Hepatocyte (in vitro differentiated cells): ENCODE data around the gene HOXA5. TPM values are rescaled to one million over a fixed set of nuclear protein-coding genes. Genes with fewer than 3 reads are reported as not detected.
A peak's percentile ranks its signal among the peaks of the same experiment; 100 is the strongest.

Experiments used
- DNase-seq: peaks from one replicate; pipeline ENCODE4 v3.0.0-alpha.2; 2016; ENCODE audit warnings: low spot score
- H2AFZ ChIP-seq: fragments of 200-600 bp; sonication (generic); 2 replicates; pipeline ENCODE4 v1.6.0; 2016; ENCODE audit warnings: antibody characterized with exemption, mild to moderate bottlenecking
- H3K27ac ChIP-seq: fragments of 200-600 bp; sonication (generic); 2 replicates; pipeline ENCODE4 v1.5.1; 2016; ENCODE audit warnings: mild to moderate bottlenecking
- H3K27me3 ChIP-seq: fragments of 200-600 bp; sonication (generic); 2 replicates; pipeline ENCODE4 v1.6.1; 2016
- H3K36me3 ChIP-seq: fragments of 200-600 bp; sonication (generic); replicated peaks from 2 replicates; pipeline ENCODE4 v1.5.1; 2016; ENCODE audit warnings: low read depth; ENCODE audit not compliant: insufficient read depth
- H3K4me1 ChIP-seq: fragments of 200-600 bp; sonication (generic); 2 replicates; pipeline ENCODE4 v1.5.1; 2016; ENCODE audit warnings: mild to moderate bottlenecking, moderate library complexity; ENCODE audit not compliant: insufficient read depth
- H3K4me2 ChIP-seq: fragments of 200-600 bp; sonication (generic); 2 replicates; pipeline ENCODE4 v1.6.0; 2016
- H3K4me3 ChIP-seq: fragments of 200-600 bp; sonication (generic); 2 replicates; pipeline ENCODE4 v1.5.1; 2016; ENCODE audit warnings: mild to moderate bottlenecking
- H3K79me2 ChIP-seq: fragments of 200-600 bp; sonication (generic); 2 replicates; pipeline ENCODE4 v1.6.0; 2017; ENCODE audit warnings: mild to moderate bottlenecking
- H3K9me2 ChIP-seq: fragments of 200-600 bp; sonication (generic); replicated peaks from 2 replicates; pipeline ENCODE4 v1.6.0; 2017; ENCODE audit warnings: mild to moderate bottlenecking; ENCODE audit not compliant: insufficient read depth
- H3K9me3 ChIP-seq: fragments of 200-600 bp; sonication (generic); 2 replicates; pipeline ENCODE4 v1.5.1; 2016; ENCODE audit warnings: low read depth, mild to moderate bottlenecking
- H4K20me1 ChIP-seq: fragments of 200-600 bp; sonication (generic); 2 replicates; pipeline ENCODE4 v1.6.0; 2016; ENCODE audit warnings: mild to moderate bottlenecking; ENCODE audit not compliant: insufficient read depth, poor library complexity, severe bottlenecking
- EZH2 ChIP-seq: fragments of 200-600 bp; sonication (generic); IDR thresholded peaks from 2 replicates; pipeline ENCODE4 v1.6.1; 2016; ENCODE audit warnings: antibody characterized with exemption, mild to moderate bottlenecking, borderline replicate concordance
- EZH2phosphoT487 ChIP-seq: fragments of 200-600 bp; sonication (generic); IDR thresholded peaks from one replicate; pipeline ENCODE4 v1.6.1; 2018; ENCODE audit warnings: antibody characterized with exemption, mild to moderate bottlenecking, low read depth, moderate library complexity; ENCODE audit not compliant: unreplicated experiment, severe bottlenecking
- WGBS: methylation state at CpG from one replicate; pipeline ENCODE4 v1.1.6; 2016; ENCODE audit warnings: low lambda C conversion rate; ENCODE audit errors: missing lambda C conversion rate; 5-methylcytosine and 5-hydroxymethylcytosine counted together
- polyA plus RNA-seq: library from polyadenylated mRNA; unstranded; fragments of >200 nt; fragmentation: Nextera tagmentation; extraction: Ambion mirVana; gene quantifications from 2 replicates; pipeline ENCODE4 v1.2.1, GENCODE V29; 2016
- total RNA-seq: library from RNA; depleted of rRNA; stranded (reverse); fragments of >200 nt; gene quantifications from 2 replicates; pipeline ENCODE4 v1.2.3, GENCODE V29; 2014
- TF ChIP-seq, protein P1 (sequence below): fragments of 200-600 bp; sonication (generic); IDR thresholded peaks from 2 replicates; pipeline ENCODE4 v1.5.1; 2016; ENCODE audit warnings: antibody characterized with exemption, mild to moderate bottlenecking; ENCODE audit not compliant: poor library complexity

Gene HOXA5
- total and polyA plus RNA-seq, 2 experiments from 2014 or later, result 0.70 to 0.92 TPM

DNA sequence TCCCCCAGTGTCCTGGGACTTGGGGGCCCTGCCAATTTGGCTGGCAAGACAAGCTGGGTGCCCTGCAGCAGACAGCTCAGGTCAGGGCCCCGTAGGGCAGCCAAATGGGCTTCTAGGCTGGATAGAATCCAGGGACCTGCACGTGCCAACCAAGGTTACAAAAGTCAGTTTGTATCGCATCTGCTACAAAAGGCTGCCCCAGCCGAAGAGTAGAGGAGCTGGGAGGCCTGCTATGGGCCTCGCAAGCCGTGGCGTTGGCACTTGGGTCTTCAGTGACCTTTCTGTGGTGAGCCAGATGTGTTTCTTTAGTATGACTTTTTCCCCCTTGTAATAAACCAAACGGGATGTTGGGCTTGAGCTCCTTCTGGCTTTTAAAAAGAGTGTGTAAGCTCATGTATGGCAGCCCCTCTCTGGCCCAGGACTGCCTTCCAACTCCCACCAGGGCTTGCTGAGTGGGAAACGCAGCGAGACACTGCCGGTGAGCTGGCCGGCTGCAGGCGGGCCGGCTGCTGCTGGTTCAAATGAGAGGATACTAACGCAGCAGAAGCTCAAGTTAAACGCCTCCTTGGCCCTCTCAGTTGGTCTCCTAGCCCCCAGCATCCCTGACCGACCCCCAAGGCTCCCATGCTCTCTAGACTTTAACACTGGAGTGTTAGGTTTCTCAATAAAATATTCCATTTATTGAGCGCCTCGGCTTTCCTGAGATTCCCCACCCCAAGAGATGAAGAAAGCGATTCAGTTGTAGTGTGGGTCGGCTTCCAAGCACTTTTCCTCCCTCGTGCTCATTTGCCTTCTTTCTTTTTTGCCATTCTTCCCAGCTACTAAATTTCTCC lies 33.7 kb upstream of the HOXA5 start:
- H3K4me3 ChIP-seq, result peak overlapping the region; percentile 40
- H3K4me1 ChIP-seq, result peaks cover 25% of the 10 kb centered on the region
- no peaks in the 10 kb centered on the region for H3K36me3 ChIP-seq
- no peak overlapping the region for H2AFZ ChIP-seq
- peak overlapping the region; percentile 96 for H3K27ac ChIP-seq
- DNase-seq, result no peak
- H3K9me3 ChIP-seq, result no peaks in the 10 kb centered on the region
- 31% methylated on average over 22 of the region's 22 CpGs for WGBS
- peaks cover 92% of the 10 kb centered on the region for H3K27me3 ChIP-seq
- H4K20me1 ChIP-seq, result no peaks in the 10 kb centered on the region
- H3K4me2 ChIP-seq, result peak overlapping the region; percentile 96
- TF ChIP-seq, protein P1, sequence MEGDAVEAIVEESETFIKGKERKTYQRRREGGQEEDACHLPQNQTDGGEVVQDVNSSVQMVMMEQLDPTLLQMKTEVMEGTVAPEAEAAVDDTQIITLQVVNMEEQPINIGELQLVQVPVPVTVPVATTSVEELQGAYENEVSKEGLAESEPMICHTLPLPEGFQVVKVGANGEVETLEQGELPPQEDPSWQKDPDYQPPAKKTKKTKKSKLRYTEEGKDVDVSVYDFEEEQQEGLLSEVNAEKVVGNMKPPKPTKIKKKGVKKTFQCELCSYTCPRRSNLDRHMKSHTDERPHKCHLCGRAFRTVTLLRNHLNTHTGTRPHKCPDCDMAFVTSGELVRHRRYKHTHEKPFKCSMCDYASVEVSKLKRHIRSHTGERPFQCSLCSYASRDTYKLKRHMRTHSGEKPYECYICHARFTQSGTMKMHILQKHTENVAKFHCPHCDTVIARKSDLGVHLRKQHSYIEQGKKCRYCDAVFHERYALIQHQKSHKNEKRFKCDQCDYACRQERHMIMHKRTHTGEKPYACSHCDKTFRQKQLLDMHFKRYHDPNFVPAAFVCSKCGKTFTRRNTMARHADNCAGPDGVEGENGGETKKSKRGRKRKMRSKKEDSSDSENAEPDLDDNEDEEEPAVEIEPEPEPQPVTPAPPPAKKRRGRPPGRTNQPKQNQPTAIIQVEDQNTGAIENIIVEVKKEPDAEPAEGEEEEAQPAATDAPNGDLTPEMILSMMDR, result no peak
- TF ChIP-seq EZH2phosphoT487, result no peak
- TF ChIP-seq EZH2, result no peak
- peaks cover 89% of the 10 kb centered on the region for H3K79me2 ChIP-seq
- no peaks in the 10 kb centered on the region for H3K9me2 ChIP-seq

GRCh38 chr7:27176524-27176845 lies 33.0 kb upstream of the HOXA5 start:
- Histone ChIP-seq H4K20me1 (peaks cover 3% of the 10 kb centered on the region), H3K27ac (peak overlapping the region; percentile 96), H3K36me3 (no peaks in the 10 kb centered on the region), H3K4me1 (peaks cover 18% of the 10 kb centered on the region), H3K27me3 (peaks cover 93% of the 10 kb centered on the region), H3K9me2 (no peaks in the 10 kb centered on the region), H3K4me2 (peak overlapping the region; percentile 96), H2AFZ (no peak overlapping the region), H3K79me2 (peaks cover 89% of the 10 kb centered on the region), H3K4me3 (peak overlapping the region; percentile 8), H3K9me3 (no peaks in the 10 kb centered on the region)
- 67% methylated on average over 3 of the region's 3 CpGs for WGBS
- no peak for DNase-seq
- TF ChIP-seq EZH2, result no peak
- TF ChIP-seq, protein P1, result no peak
- TF ChIP-seq EZH2phosphoT487, result no peak

DNA sequence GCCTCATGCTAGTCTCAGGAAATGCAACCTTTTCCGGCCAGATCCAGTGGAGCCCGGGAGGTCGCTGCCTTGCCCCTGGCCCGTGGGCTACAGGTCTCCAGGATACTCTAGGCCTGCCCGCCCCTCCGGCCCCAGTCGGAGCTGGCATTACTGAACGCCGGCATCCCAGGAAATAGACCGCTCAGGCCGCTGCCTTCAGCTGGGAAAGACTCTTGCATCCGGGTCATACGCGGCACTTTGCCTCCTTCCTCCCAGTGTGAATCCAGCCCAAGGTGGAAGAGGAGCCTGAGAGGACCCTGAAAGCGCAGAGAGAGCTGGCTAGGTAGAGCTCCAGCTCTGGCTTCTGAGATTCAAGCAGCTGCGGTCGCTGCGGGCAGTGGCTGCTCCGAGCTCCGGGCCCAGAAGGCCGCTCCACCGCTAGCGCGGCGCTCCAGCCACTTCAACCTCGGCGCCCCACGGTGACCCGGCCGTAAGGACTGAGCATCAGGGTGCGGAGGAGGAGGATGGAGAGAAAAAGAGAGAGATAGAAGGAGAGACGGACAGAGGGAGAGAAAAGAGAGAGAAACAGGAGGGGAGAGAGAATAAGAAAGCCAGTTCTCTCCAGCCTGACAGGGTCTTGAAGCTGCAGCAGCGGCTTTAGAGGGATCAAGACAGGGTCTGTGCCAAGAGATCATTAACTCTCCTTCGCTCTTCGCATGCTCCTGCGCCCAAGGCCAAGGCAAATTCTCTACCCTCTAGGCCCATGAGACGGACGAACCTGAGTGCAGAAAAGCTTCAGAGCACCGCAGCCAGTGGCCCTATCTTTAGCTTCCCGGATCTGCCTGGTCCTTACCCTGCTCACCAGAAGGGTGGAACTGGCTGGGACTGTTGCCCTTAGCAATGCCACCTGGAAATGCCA lies 32.4 kb upstream of the HOXA5 start:
- no peak for DNase-seq
- Histone ChIP-seq H2AFZ (no peak overlapping the region), H3K4me2 (peak overlapping the region; percentile 96), H3K9me3 (no peaks in the 10 kb centered on the region), H3K79me2 (peaks cover 90% of the 10 kb centered on the region), H3K9me2 (no peaks in the 10 kb centered on the region), H3K4me3 (peak overlapping the region; percentile 20), H3K27ac (peak overlapping the region; percentile 96), H3K4me1 (peaks cover 14% of the 10 kb centered on the region), H3K36me3 (no peaks in the 10 kb centered on the region), H3K27me3 (peaks cover 95% of the 10 kb centered on the region), H4K20me1 (peaks cover 9% of the 10 kb centered on the region)
- TF ChIP-seq, protein P1, result no peak
- TF ChIP-seq EZH2 (no peak), EZH2phosphoT487 (no peak)
- WGBS, result 15% methylated on average over 38 of the region's 40 CpGs
